Urothelium cell line (cell line): Measurements from ENCODE around the gene KIAA1755.

Source experiments
- DNase-seq: peaks from one replicate; pipeline ENCODE4 v3.0.0; 2011; ENCODE audit warnings: low spot score, mixed read lengths
- FAIRE-seq: peaks from 2 replicates; lab custom pipeline; 2011; peaks lifted over from hg19 to GRCh38; lab: Jason Lieb, UNC

Gene KIAA1755

DNA sequence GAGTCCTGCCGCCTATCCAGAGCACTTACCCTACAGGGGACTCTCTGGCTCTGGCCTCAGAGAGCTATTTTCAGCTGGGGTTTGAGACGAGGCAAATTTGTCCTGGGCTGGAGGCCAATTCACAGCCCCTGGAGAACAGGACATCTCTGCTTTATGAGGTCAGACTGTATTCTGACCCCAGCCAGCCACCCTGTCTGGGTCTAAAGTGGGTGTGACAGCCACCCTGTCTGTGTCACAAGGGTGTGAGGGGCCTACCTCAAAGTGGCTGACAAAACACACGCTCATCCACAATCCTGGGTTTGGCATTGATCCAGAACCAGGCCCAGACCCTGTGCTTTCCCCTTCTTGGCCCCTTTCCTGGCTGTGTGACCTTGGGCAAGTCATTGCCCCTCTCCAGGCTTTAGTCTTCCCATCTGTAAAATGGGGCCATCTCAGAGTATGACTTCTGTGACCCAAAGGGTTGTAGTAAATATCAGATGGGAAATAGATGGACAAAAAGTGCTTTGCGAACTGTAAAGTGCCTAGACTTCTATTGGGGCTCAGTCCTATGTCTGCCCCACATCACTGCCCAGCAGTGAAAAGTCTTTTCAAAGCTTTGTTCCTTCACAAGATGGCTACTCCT is 51.4 kb downstream of the KIAA1755 start:
- FAIRE-seq = no peak
- no peak for DNase-seq

DNA sequence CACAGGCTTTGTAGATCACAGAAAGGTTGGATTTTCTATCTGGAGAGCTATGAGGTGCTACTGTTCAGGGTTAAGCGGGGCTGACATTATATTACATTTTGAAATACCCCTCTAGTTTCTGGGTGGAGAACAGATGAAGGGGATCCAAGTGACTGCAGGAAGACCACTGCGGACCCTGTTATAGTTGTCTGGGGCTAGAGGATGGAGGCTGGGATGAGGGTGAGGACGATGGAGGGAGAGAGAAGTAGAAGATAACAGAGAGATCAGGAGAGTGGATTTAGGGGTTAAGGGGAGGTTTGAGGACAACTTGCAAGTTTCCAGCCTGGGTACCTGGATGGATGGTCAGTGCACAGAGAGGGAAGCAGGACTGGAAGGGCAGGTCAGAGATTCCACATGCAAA is 52.0 kb downstream of the KIAA1755 start:
- no peak for DNase-seq
- no peak for FAIRE-seq

- DNase-seq (no peak), FAIRE-seq (no peak)
These were observed 52.4 kb downstream of the KIAA1755 start for GRCh38 chr20:38208088-38208487.

- FAIRE-seq (no peak), DNase-seq (no peak)
These were observed 52.9 kb downstream of the KIAA1755 start for GRCh38 chr20:38207621-38208020.

- no peak for FAIRE-seq
- no peak for DNase-seq
These were observed 55.5 kb downstream of the KIAA1755 start for GRCh38 chr20:38205001-38205400.

GRCh38 chr20:38203981-38204357 is 56.6 kb downstream of the KIAA1755 start:
- DNase-seq = no peak
- FAIRE-seq = no peak

DNA sequence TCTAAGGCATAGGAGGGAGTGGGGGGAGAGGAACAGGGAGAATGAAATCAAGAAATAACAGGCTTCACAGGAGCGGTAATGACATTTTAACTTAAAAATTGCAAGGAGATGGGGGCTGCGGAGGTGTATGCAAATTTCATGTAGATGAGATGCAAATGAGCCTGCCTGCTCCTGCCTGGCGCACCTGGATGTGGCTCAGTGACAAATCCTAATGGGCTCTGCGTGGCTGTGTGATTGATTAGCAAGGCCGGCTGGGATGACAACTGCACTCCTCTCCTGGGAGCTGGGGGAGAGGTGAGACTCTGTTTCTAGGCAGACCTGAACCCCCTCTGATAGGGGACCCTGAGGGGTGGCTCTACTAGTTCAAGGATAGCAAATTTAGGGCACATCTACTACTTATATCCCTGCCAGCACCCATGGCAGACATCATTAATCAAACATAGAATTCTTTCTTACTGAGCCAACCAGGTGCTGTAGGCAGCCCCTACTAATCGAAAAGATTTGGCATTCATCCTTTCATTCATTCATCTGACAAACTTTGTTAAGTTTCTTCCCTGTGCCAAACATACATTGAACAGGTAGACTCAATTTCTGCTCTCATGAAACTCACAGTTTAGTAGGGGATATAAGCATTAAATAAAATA is 57.1 kb downstream of the KIAA1755 start:
- FAIRE-seq = no peak
- no peak for DNase-seq

- DNase-seq = no peak
- no peak for FAIRE-seq
These were observed 57.6 kb downstream of the KIAA1755 start for GRCh38 chr20:38202982-38203293.

DNA sequence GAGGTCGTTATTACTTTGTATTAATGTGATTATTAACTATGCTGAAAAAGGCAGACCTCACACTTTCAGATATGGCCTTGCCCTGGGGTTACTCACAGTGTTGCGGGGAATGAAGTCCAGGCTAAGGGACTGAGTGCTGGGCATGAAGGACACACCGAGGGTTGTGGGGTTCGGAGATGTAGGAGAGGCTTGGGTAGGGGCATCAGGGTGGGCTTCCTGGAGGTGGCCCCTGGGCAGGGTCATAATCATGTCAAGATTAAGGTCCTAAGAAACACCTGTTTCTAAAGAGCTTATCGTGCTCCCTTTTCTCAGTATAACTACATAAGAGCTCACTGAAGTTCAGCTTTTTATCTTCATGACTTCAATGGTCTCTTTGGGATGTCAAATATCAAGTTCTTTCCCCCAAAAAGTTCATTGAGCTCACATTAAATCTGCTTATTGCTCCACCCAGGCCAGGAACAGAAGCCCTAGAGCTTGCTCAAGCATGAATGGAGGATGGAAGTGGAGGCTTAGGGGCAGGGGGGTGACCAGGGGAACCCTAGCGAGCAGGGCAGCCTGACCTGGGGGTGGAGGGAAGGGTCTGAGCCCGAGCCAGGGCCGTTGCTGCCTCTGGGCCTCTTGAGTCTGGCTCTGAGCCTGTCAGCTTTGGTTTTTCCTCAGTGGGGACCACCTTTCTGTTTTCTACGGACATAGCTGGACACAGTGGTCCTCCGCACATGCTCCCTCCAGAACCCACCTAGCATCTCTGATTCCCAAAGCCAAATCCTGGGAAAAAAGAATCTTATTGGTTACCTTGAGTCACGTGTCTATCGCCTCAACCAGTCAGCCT is 58.2 kb downstream of the KIAA1755 start:
- FAIRE-seq = no peak
- no peak for DNase-seq

DNA sequence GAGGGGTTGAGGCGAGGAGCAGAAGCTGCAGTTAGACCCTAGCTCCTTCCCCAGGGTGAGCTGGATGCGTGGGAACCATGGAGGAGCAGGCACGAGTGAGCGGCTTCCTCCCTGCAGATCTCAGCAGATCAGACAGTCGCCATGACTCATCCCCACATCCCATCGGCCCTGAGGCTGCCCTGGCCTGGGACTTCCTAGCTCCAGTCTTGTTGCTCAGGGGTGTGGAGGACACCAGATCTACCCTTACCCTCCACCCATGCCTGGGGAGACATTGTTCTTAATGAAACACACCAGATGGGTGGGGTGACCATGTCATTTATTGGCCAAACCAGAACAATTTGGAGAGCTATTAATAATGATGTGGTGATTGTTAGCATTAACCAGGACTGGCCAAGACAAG is 59.2 kb downstream of the KIAA1755 start:
- no peak for FAIRE-seq

GRCh38 chr20:38200646-38201045 is 59.9 kb downstream of the KIAA1755 start:
- no peak for DNase-seq
- no peak for FAIRE-seq

More for the DNA sequence above, 59.2 kb downstream of the KIAA1755 start:
- DNase-seq = peak; percentile 74

GRCh38 chr20:38199501-38200390 is 60.8 kb downstream of the KIAA1755 start:
- no peak for DNase-seq
- no peak for FAIRE-seq

DNA sequence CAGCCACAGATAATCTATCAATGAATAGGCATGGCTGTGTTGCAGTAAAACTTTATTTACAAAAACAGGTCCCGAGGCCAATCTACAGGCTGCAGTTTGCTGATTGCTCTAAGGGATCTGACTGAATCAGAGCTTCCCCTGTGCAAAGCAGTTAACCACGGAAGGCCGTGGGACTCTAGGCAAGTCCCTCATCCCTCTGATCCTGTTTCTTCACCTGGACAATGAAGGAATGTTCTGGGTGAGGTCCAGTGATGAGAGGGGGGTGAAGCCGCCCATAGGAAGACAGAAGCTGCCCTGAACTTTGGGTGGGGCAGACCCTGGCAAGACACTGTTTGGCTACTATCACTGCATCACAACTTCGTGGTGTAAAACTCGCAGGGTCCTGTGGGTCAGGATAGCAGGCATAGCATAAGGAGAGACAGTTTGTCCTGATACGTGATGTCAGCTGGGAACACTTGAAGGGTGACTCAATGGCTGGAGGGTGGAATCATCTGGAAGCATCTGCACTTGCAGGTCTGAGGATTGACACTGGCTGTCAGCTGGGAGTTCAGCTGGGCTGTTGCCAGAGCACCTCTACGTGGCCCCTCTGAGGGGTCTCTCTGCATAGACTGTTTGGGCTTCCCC is 62.2 kb downstream of the KIAA1755 start:
- DNase-seq (no peak), FAIRE-seq (no peak)

- DNase-seq (no peak), FAIRE-seq (no peak)
These were observed 62.9 kb downstream of the KIAA1755 start for GRCh38 chr20:38197619-38198018.

DNA sequence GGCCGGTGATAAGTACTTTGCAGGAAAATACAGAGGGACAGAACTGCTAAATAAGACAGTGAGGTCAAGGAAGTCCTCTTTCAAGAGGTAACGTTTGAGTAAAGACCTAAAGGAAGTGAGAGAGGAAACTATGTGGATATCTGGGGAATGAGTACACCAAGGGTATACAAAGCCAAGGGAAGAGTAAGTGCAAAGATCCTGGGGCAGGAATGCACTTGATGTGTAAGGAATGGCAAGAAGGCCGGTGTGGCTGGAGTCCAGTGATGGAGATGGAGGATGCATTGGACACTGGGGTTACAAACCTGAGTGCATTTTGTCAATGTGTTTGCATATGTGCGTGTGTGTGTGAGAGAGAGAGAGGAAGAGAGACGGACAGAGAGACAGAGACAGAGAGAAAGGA is 63.3 kb downstream of the KIAA1755 start:
- FAIRE-seq = no peak
- no peak for DNase-seq

DNA sequence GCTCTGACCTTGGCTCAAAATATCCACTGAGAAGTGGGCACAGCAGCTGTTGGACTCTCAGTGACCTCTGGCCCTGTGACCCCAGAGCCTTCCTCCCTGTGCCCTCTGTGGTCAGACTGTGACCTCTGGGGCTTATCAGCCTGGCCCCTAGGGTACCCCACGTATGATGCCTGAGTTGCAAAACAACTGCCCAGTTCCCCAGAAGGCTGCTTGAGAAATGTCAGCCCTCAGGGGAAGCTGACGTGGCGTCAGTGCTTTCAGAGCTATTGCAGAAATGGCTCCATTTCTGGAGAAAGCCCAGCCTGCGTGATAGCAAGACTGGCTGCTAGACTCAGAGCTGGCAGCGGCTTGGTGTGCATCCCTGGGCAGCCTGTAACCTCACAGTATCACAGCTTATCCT is 63.9 kb downstream of the KIAA1755 start:
- no peak for FAIRE-seq
- no peak for DNase-seq

DNA sequence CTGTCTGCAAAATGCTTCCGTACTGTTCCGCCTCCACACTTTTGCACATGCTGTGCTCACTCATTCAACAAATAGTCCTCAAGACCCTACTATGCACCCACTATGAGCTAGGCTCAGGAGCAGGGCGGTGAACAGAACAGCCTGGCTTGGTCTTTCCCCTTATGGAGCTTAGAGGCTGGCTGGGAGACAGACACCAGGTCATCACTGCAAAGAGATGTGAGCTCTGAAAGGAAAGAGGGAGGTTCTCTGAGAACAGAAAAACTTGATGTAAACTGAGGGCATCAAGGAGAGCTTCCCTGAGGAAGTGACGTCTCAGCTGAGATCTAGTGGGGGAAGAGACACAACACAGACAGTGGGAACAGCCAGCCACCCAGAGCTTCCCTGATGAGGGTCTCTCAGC is 64.5 kb downstream of the KIAA1755 start:
- DNase-seq (no peak), FAIRE-seq (no peak)

DNA sequence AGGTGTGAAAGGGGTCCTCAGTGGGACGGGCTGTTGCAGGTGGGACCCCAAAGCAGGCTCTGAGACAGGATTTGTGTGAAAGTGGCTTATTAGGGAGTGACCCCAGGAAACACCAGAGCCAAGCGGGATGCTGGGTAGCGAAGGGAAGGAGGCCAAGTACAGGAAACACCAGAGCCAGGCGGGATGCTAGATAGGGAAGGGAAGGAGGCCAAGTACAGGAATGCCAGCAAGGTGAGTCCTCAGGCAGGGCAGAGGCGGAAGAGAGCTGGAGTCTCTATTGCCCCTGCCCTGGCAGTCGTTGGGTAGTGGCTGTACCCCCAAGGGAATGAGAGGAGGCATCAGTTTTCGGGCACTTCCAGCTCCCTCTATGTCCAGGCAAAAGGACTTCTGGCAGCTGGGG is 65.0 kb downstream of the KIAA1755 start:
- DNase-seq (no peak), FAIRE-seq (no peak)

GRCh38 chr20:38194971-38195504 is 65.5 kb downstream of the KIAA1755 start:
- DNase-seq = no peak
- FAIRE-seq = no peak

GRCh38 chr20:38193586-38194105 is 66.9 kb downstream of the KIAA1755 start:
- no peak for FAIRE-seq
- DNase-seq = no peak
